Dermis microvascular lymphatic vessel endothelial cell (primary cell): ENCODE data around the gene IGFBP4. TPM values are rescaled to one million over a fixed set of nuclear protein-coding genes. Genes with fewer than 3 reads are reported as not detected.

Source experiments
- DNase-seq, 2 donors: peaks; one replicate each; pipeline versions ENCODE4 v3.0.0 to v3.0.0-alpha.2; 2010; ENCODE audit warnings: low read depth in 2 of 2
- total RNA-seq: library from RNA; depleted of rRNA; stranded (reverse); fragments of >200 nt; gene quantifications from 2 replicates; pipeline ENCODE4 v1.2.1, GENCODE V29; 2014

Gene IGFBP4
- total RNA-seq, 1 donor from 2014 or later: 189 TPM

GRCh38 chr17:40454613-40454995 is 11.4 kb downstream of the IGFBP4 start:
- DNase-seq: no peak

- DNase-seq: no peak
These were observed 13.2 kb downstream of the IGFBP4 start for GRCh38 chr17:40456396-40456951.

GRCh38 chr17:40457369-40457768 is 14.1 kb downstream of the IGFBP4 start:
- DNase-seq: no peak

GRCh38 chr17:40457964-40458791 is 14.9 kb downstream of the IGFBP4 start:
- no peak for DNase-seq

GRCh38 chr17:40458851-40459482 is 15.7 kb downstream of the IGFBP4 start:
- DNase-seq: no peak

GRCh38 chr17:40459636-40460603 is 16.7 kb downstream of the IGFBP4 start:
- no peak for DNase-seq

- no peak for DNase-seq
These were observed 17.3 kb downstream of the IGFBP4 start for GRCh38 chr17:40460604-40460967.

GRCh38 chr17:40460968-40461731 is 17.9 kb downstream of the IGFBP4 start:
- DNase-seq: no peak

GRCh38 chr17:40461732-40462342 is 18.6 kb downstream of the IGFBP4 start:
- DNase-seq: no peak

GRCh38 chr17:40462343-40463121 is 19.3 kb downstream of the IGFBP4 start:
- DNase-seq: no peak

- DNase-seq: no peak
These were observed 19.9 kb downstream of the IGFBP4 start for GRCh38 chr17:40463122-40463550.

GRCh38 chr17:40464392-40464855 is 21.2 kb downstream of the IGFBP4 start:
- no peak for DNase-seq

- no peak for DNase-seq
These were observed 23.2 kb downstream of the IGFBP4 start for GRCh38 chr17:40466298-40466971.

GRCh38 chr17:40467281-40467867 is 24.1 kb downstream of the IGFBP4 start:
- no peak for DNase-seq

GRCh38 chr17:40468560-40468959 is 25.3 kb downstream of the IGFBP4 start:
- DNase-seq: no peak

- DNase-seq: no peak
These were observed 26.8 kb downstream of the IGFBP4 start for GRCh38 chr17:40469805-40470675.
